Endodermal cell (in vitro differentiated cells): ENCODE measurements around the gene IPO11. TPM values are rescaled to one million over a fixed set of nuclear protein-coding genes. Genes with fewer than 3 reads are reported as not detected.

Experiments used
- DNase-seq: peaks from one replicate; pipeline ENCODE4 v3.0.0-alpha.2; 2017
- H3K27ac ChIP-seq: 2 replicates; pipeline ENCODE4 v1.5.1; 2013; ENCODE audit warnings: mild to moderate bottlenecking, low read depth, low read length, moderate library complexity
- H3K27me3 ChIP-seq: 2 replicates; pipeline ENCODE4 v1.6.1; 2013; ENCODE audit warnings: mild to moderate bottlenecking, low read length, moderate library complexity; ENCODE audit not compliant: insufficient read depth, control insufficient read depth, poor library complexity, severe bottlenecking
- H3K36me3 ChIP-seq: 2 replicates; pipeline ENCODE4 v1.7.0; 2013; ENCODE audit warnings: mild to moderate bottlenecking, low read length, moderate library complexity; ENCODE audit not compliant: control insufficient read depth, insufficient read depth
- H3K4me1 ChIP-seq: one replicate; pipeline ENCODE4 v1.7.0; 2013; ENCODE audit warnings: low read length; ENCODE audit not compliant: control insufficient read depth, insufficient read depth
- H3K4me3 ChIP-seq: 2 replicates; pipeline ENCODE4 v1.5.1; 2013; ENCODE audit warnings: mild to moderate bottlenecking, low read length, moderate library complexity
- H3K9ac ChIP-seq: 2 replicates; pipeline ENCODE4 v1.6.1; 2013; ENCODE audit warnings: mild to moderate bottlenecking, low read length, moderate library complexity; ENCODE audit not compliant: poor library complexity, severe bottlenecking; ENCODE audit errors: extremely low read depth
- H3K9me3 ChIP-seq: 2 replicates; pipeline ENCODE4 v1.6.1; 2013; ENCODE audit warnings: mild to moderate bottlenecking, low read length, moderate library complexity; ENCODE audit not compliant: control insufficient read depth
- H3K27ac Mint-ChIP-seq: 2 replicates; pipeline ENCODE4 v1.8.0; 2020; ENCODE audit warnings: mixed read lengths
- H3K27me3 Mint-ChIP-seq: 2 replicates; pipeline ENCODE4 v1.8.0; 2021; ENCODE audit warnings: mild to moderate bottlenecking, mixed read lengths; ENCODE audit not compliant: insufficient read depth
- H3K36me3 Mint-ChIP-seq: 2 replicates; pipeline ENCODE4 v1.8.0; 2020; ENCODE audit warnings: low read depth, mixed read lengths
- H3K4me1 Mint-ChIP-seq: 2 replicates; pipeline ENCODE4 v1.8.0; 2020; ENCODE audit warnings: mixed read lengths
- H3K4me3 Mint-ChIP-seq: 2 replicates; pipeline ENCODE4 v1.8.0; 2020; ENCODE audit warnings: mild to moderate bottlenecking, moderate library complexity, mixed read lengths
- H3K9me3 Mint-ChIP-seq: 2 replicates; pipeline ENCODE4 v1.8.0; 2020; ENCODE audit warnings: mild to moderate bottlenecking, mixed read lengths
- WGBS, 2 experiments: methylation state at CpG; one replicate each; pipeline versions ENCODE4 v1.1.5 to v1.1.7; 2013; ENCODE audit warnings: missing lambda C conversion rate in 2 of 2, mixed read lengths in 1 of 2; ENCODE audit not compliant: insufficient coverage in 1 of 2, insufficient read length in 1 of 2; 5-methylcytosine and 5-hydroxymethylcytosine counted together
- total RNA-seq, 2 donors: library from RNA; stranded (reverse); fragmentation: NEBNext Ultra II Directional in 1 of 2; extraction: Animal tissue kit (Norgen Biotek cat#: 25700) in 1 of 2; gene quantifications; 2 replicates in 1 of 2; 3 replicates in 1 of 2; pipeline ENCODE4 v1.2.1, GENCODE V29; 2021
- TF ChIP-seq, protein P1 (sequence below): fragments of 200-600 bp; sonication (generic); conservative IDR thresholded peaks from 2 replicates; pipeline ENCODE4 v1.5.0; 2021; ENCODE audit warnings: antibody characterized with exemption, mild to moderate bottlenecking

IPO11 gene
- total RNA-seq, 2 donors from 2014 or later: 51.6 to 55.8 TPM

DNA sequence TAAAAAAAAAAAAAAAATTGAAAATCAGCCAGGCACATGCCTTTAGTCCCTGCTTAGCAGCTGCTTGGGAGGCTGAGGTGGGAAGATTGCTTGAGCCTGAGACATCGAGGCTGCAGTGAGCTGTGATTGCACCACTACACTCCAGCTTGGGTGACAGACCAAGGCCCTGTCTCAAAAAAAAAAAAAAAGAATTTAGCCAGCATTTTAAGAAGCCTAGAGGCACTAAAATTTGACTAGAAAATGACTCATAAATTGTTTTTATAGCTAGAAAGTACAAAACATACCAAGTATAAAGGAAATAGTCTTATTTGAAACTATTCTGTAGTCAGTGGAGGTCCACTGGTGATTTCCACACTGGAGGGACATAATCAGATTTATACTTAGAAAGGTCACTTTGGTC lies 183.5 kb downstream of the IPO11 start:
- TF ChIP-seq, protein P1, sequence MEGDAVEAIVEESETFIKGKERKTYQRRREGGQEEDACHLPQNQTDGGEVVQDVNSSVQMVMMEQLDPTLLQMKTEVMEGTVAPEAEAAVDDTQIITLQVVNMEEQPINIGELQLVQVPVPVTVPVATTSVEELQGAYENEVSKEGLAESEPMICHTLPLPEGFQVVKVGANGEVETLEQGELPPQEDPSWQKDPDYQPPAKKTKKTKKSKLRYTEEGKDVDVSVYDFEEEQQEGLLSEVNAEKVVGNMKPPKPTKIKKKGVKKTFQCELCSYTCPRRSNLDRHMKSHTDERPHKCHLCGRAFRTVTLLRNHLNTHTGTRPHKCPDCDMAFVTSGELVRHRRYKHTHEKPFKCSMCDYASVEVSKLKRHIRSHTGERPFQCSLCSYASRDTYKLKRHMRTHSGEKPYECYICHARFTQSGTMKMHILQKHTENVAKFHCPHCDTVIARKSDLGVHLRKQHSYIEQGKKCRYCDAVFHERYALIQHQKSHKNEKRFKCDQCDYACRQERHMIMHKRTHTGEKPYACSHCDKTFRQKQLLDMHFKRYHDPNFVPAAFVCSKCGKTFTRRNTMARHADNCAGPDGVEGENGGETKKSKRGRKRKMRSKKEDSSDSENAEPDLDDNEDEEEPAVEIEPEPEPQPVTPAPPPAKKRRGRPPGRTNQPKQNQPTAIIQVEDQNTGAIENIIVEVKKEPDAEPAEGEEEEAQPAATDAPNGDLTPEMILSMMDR: no peak
- Histone ChIP-seq H3K9ac (no peak overlapping the region), H3K4me3 (no peak overlapping the region), H3K36me3 (peaks cover 13% of the 10 kb centered on the region), H3K27ac (no peak overlapping the region), H3K27me3 (no peaks in the 10 kb centered on the region), H3K9me3 (no peaks in the 10 kb centered on the region), H3K4me1 (no peaks in the 10 kb centered on the region)
- peaks cover 18% of the 10 kb centered on the region for H3K36me3 Mint-ChIP-seq
- no peaks in the 10 kb centered on the region for H3K9me3 Mint-ChIP-seq
- no peak for DNase-seq
- peaks cover 21% of the 10 kb centered on the region for H3K4me1 Mint-ChIP-seq
- H3K27me3 Mint-ChIP-seq: no peaks in the 10 kb centered on the region
- 96 to 100% methylated on average over 1 of the region's 1 CpG for WGBS, 2 experiments
- H3K27ac Mint-ChIP-seq: no peak overlapping the region
- H3K4me3 Mint-ChIP-seq: no peak overlapping the region

DNA sequence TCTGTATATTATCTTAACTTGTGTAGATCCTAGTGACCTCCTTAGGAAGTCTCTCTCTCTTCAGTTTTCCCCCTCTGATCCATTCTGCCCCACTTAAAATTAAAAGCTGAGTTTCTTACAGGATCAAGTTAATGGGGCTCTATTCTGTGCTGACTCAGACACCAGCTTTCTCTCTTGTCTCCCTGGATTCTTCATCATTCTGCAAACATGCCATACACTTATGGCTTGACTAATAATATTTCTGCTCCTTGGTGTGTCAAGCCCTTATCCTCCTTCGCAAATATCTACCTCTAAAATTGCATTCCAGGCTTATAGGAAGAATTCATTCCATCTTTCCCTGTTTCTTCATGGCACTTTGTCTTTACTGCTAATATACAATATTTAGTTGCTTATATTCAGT lies 184.1 kb downstream of the IPO11 start:
- Histone ChIP-seq H3K36me3 (peaks cover 9% of the 10 kb centered on the region), H3K27me3 (no peaks in the 10 kb centered on the region), H3K9me3 (no peaks in the 10 kb centered on the region), H3K9ac (no peak overlapping the region), H3K27ac (no peak overlapping the region), H3K4me1 (no peaks in the 10 kb centered on the region), H3K4me3 (no peak overlapping the region)
- peaks cover 15% of the 10 kb centered on the region for H3K36me3 Mint-ChIP-seq
- TF ChIP-seq, protein P1: no peak
- H3K27ac Mint-ChIP-seq: no peak overlapping the region
- WGBS, 2 experiments: 97% methylated on average over 1 of the region's 1 CpG; no CpG with 5 or more reads in 1 of the 2 experiments
- H3K4me3 Mint-ChIP-seq: no peak overlapping the region
- H3K27me3 Mint-ChIP-seq: no peaks in the 10 kb centered on the region
- H3K4me1 Mint-ChIP-seq: peaks cover 21% of the 10 kb centered on the region
- H3K9me3 Mint-ChIP-seq: no peaks in the 10 kb centered on the region
- DNase-seq: no peak

DNA sequence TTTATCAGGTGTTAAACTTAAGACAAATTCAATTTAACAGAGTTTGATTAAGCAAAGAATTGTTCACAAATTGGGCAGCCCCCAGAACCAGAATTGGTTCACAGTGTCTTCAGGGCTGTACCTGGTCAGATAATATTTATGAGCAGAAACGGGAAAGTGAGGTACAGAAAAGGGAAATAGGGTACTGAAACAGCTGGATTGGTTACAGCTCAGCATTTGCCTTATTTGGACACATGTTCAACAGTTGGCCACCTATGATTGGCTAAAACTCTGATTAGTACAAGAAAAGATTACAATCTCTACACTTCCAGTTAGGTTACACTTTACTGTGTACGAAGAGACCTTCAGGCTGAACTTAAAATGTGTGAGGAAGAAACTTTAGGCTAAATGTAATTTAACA lies 184.8 kb downstream of the IPO11 start:
- Histone ChIP-seq H3K4me3 (no peak overlapping the region), H3K36me3 (peaks cover 5% of the 10 kb centered on the region), H3K4me1 (no peaks in the 10 kb centered on the region), H3K27ac (no peak overlapping the region), H3K9me3 (no peaks in the 10 kb centered on the region), H3K9ac (no peak overlapping the region), H3K27me3 (no peaks in the 10 kb centered on the region)
- WGBS, 2 experiments: 96 to 100% methylated on average over 1 to 2 of the region's 2 CpGs
- Mint-ChIP-seq H3K27ac (no peak overlapping the region), H3K9me3 (no peaks in the 10 kb centered on the region), H3K4me3 (no peak overlapping the region), H3K36me3 (peaks cover 10% of the 10 kb centered on the region), H3K4me1 (peaks cover 21% of the 10 kb centered on the region), H3K27me3 (no peaks in the 10 kb centered on the region)
- no peak for DNase-seq
- TF ChIP-seq, protein P1: no peak
